HCT116 (cell line): ENCODE measurements around the gene CPNE5. TPM values are rescaled to one million over a fixed set of nuclear protein-coding genes. Genes with fewer than 3 reads are reported as not detected.

Source experiments
- ATAC-seq: fragments of 200-7000 bp; cut with Tn5 transposase; 2 replicates; pipeline ENCODE4 v1.9.1; 2020; ENCODE audit warnings: mild to moderate bottlenecking, moderate library complexity
- BruUV-seq: library from RNA; stranded (reverse); fragments of 400-500 nt; replicated peaks from 2 replicates; lab custom pipeline; 2021; lab: Mats Ljungman, UMichigan
- CTCF ChIA-PET: fragments of 300-600 bp; sonication (Branson Sonifier 250); formaldehyde crosslinking; loops from one replicate; lab custom pipeline; 2021; ENCODE audit warnings: antibody characterized with exemption; lab: Charles Lee
- POLR2A ChIA-PET: fragments of 300-600, 350-600 bp; sonication (Branson Sonifier 250); formaldehyde crosslinking; loops from one replicate; lab custom pipeline; 2021; ENCODE audit warnings: antibody characterized with exemption; lab: Charles Lee
- RAD21 ChIA-PET, 2 experiments: fragments of 300-600 bp; sonication (Branson Sonifier 250); formaldehyde crosslinking; loops; one replicate each; lab custom pipeline; 2023; ENCODE audit warnings: low total read pairs in 2 of 2; ENCODE audit not compliant: uncharacterized antibody in 2 of 2, unreplicated experiment in 2 of 2, low non-redundant PET in 1 of 2; lab: Charles Lee
- DNase-seq: peaks from one replicate; pipeline ENCODE4 v3.0.0-alpha.2; 2010; ENCODE audit warnings: low read depth, low spot score
- H2AFZ ChIP-seq: fragments of 200-600 bp; shearing (Covaris generic), sonication (generic); 2 replicates; pipeline ENCODE4 v1.6.1; 2017; ENCODE audit warnings: low read depth, mixed run types, mixed read lengths, antibody characterized with exemption, low read length; ENCODE audit not compliant: poor library complexity, severe bottlenecking
- H3K27ac ChIP-seq: 2 replicates; pipeline ENCODE4 v1.5.1; 2012; ENCODE audit warnings: low read depth, low read length
- H3K27me3 ChIP-seq: fragments of 200-600 bp; sonication (generic); 2 replicates; pipeline ENCODE4 v1.6.1; 2016; ENCODE audit warnings: mixed run types, low read length, mixed read lengths; ENCODE audit not compliant: insufficient read depth
- H3K36me3 ChIP-seq, 2 experiments: fragments of 200-500 bp in 1 of 2; fragments of 200-600 bp in 1 of 2; sonication (Bioruptor generic) in 1 of 2; sonication (generic) in 1 of 2; 2 replicates each; pipeline versions ENCODE4 v1.5.1 to v1.6.1; 2014 to 2016; ENCODE audit warnings: low read length in 2 of 2, inconsistent platforms in 1 of 2, mixed read lengths in 1 of 2, mixed run types in 1 of 2; ENCODE audit not compliant: insufficient read depth in 2 of 2, control insufficient read depth in 1 of 2
- H3K4me1 ChIP-seq, 2 experiments: fragments of 200-600 bp in 1 of 2; sonication (generic) in 1 of 2; 2 replicates each; pipeline versions ENCODE4 v1.5.1 to v1.6.1; 2012 to 2017; ENCODE audit warnings: low read length in 2 of 2, inconsistent platforms in 1 of 2, mild to moderate bottlenecking in 1 of 2, mixed read lengths in 1 of 2, mixed run types in 1 of 2, moderate library complexity in 1 of 2; ENCODE audit not compliant: insufficient read depth in 2 of 2, control insufficient read depth in 1 of 2
- H3K4me2 ChIP-seq: fragments of 200-600 bp; sonication (generic); 2 replicates; pipeline ENCODE4 v1.6.1; 2017; ENCODE audit warnings: mixed run types, low read length, mixed read lengths
- H3K4me3 ChIP-seq, 2 experiments: fragments of 200-600 bp in 1 of 2; sonication (generic) in 1 of 2; replicated peaks in 1 of 2; 2 replicates each; pipeline ENCODE4 v1.5.1; 2011 to 2016; ENCODE audit warnings: low read length in 2 of 2, control low read depth in 1 of 2, low read depth in 1 of 2, mild to moderate bottlenecking in 1 of 2, mixed read lengths in 1 of 2, mixed run types in 1 of 2
- H3K79me2 ChIP-seq: fragments of 200-600 bp; sonication (generic); 2 replicates; pipeline ENCODE4 v1.6.1; 2017; ENCODE audit warnings: mild to moderate bottlenecking, mixed run types, low read length, moderate library complexity, mixed read lengths; ENCODE audit not compliant: insufficient read depth
- H3K9ac ChIP-seq: fragments of 200-600 bp; sonication (generic); 2 replicates; pipeline ENCODE4 v1.6.1; 2016; ENCODE audit warnings: low read length, mixed read lengths
- H3K9me2 ChIP-seq: fragments of 200-600 bp; sonication (generic), shearing (Covaris generic); 2 replicates; pipeline ENCODE4 v1.6.1; 2017; ENCODE audit warnings: mixed run types, mild to moderate bottlenecking, moderate library complexity; ENCODE audit not compliant: insufficient read depth
- H3K9me3 ChIP-seq, 2 experiments: fragments of 200-500 bp in 1 of 2; fragments of 200-600 bp in 1 of 2; sonication (Bioruptor generic) in 1 of 2; sonication (generic) in 1 of 2; 2 replicates each; pipeline ENCODE4 v1.6.1; 2014 to 2017; ENCODE audit warnings: low read length in 2 of 2, mixed read lengths in 2 of 2, inconsistent platforms in 1 of 2, low read depth in 1 of 2, mild to moderate bottlenecking in 1 of 2, mixed run types in 1 of 2, moderate library complexity in 1 of 2; ENCODE audit not compliant: control insufficient read depth in 1 of 2, insufficient read depth in 1 of 2
- H4K20me1 ChIP-seq: fragments of 200-600 bp; sonication (generic), shearing (Covaris generic); 2 replicates; pipeline ENCODE4 v1.6.1; 2017; ENCODE audit warnings: mixed run types, mild to moderate bottlenecking, moderate library complexity; ENCODE audit not compliant: insufficient read depth
- CBX3 ChIP-seq: IDR thresholded peaks from 2 replicates; pipeline ENCODE4 v1.6.1; 2012; ENCODE audit warnings: low read depth
- CEBPB ChIP-seq: IDR thresholded peaks from 2 replicates; pipeline ENCODE4 v1.6.1; 2012; ENCODE audit warnings: low read depth
- EGR1 ChIP-seq: IDR thresholded peaks from 2 replicates; pipeline ENCODE4 v1.6.1; 2012; ENCODE audit warnings: low read depth
- JUND ChIP-seq: IDR thresholded peaks from 2 replicates; pipeline ENCODE4 v1.6.1; 2012
- POLR2A ChIP-seq: IDR thresholded peaks from 2 replicates; pipeline ENCODE4 v1.7.0; 2011; ENCODE audit warnings: borderline replicate concordance; ENCODE audit not compliant: insufficient read depth, insufficient read length; ENCODE audit errors: extremely low read depth
- POLR2AphosphoS5 ChIP-seq: IDR thresholded peaks from 2 replicates; pipeline ENCODE4 v1.6.1; 2011; ENCODE audit warnings: mild to moderate bottlenecking, low read depth, low read length, moderate library complexity
- RAD21 ChIP-seq: IDR thresholded peaks from 2 replicates; pipeline ENCODE4 v1.6.1; 2012; ENCODE audit warnings: low read depth, mild to moderate bottlenecking
- SIN3A ChIP-seq: IDR thresholded peaks from 2 replicates; pipeline ENCODE4 v1.6.1; 2012; ENCODE audit warnings: low read depth
- SP1 ChIP-seq: IDR thresholded peaks from 2 replicates; pipeline ENCODE4 v1.6.1; 2012; ENCODE audit warnings: low read depth
- intact Hi-C: fragments of 100-400 bp; cut with micrococcal nuclease; formaldehyde crosslinking; loops from 2 replicates; pipeline ENCODE4 v1.10.0; 2022
- total RNA-seq: library from RNA; stranded (reverse); gene quantifications from one replicate; pipeline ENCODE4 v1.2.1, GENCODE V29; 2021; ENCODE audit not compliant: unreplicated experiment
- TF ChIP-seq, protein P1 (sequence below): IDR thresholded peaks from 2 replicates; pipeline ENCODE4 v1.6.1; 2011; ENCODE audit warnings: mild to moderate bottlenecking, low read length, moderate library complexity; ENCODE audit not compliant: insufficient replicate concordance; ENCODE audit errors: extremely low read depth
- TF ChIP-seq, protein P2 (sequence below): IDR thresholded peaks from 2 replicates; pipeline ENCODE4 v1.6.1; 2012
- TF ChIP-seq, protein P3 (sequence below): IDR thresholded peaks from 2 replicates; pipeline ENCODE4 v1.6.1; 2012; ENCODE audit warnings: low read depth
- TF ChIP-seq, protein P4 (sequence below): IDR thresholded peaks from 2 replicates; pipeline ENCODE4 v1.6.1; 2012
- TF ChIP-seq, protein P5 (sequence below), 3 experiments: fragments of 200-600 bp in 1 of 3; sonication (generic) in 1 of 3; IDR thresholded peaks in 2 of 3; conservative IDR thresholded peaks in 1 of 3; 2 replicates each; pipeline ENCODE4 v1.5.1; 2012 to 2017; ENCODE audit warnings: low read depth in 2 of 3, low read length in 2 of 3, antibody characterized with exemption in 1 of 3, borderline replicate concordance in 1 of 3, control low read depth in 1 of 3, mild to moderate bottlenecking in 1 of 3, mixed read lengths in 1 of 3, mixed run types in 1 of 3, moderate library complexity in 1 of 3; ENCODE audit not compliant: insufficient read depth in 1 of 3

CPNE5 gene
- total RNA-seq, 1 experiment from 2014 or later, result not detected

DNA sequence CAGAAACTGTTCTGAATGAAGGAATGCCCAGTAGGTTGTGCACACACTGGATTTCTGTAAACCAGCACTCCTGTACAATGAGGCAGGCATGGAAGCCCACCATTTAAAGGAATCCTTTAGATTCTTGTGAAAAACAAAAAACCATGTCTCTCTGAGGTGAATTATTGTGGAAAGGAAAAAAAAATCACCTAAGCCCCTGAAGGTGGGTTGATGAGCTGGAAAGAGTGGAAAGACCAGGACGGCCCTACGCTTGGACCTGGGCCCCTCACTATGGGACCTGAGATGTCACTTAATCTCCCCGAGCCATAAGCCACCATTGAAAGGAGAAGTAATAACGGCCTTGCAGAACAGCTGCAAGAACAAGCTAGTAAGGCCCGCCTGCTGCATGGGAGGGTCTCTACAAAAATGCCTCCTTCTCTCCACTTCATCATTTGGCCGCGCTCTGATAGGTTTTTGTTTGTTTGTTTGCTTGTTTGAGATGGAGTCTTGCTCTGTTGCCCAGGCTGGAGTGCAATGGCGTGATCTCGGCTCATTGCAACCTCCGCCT, 72.8 kb downstream of the CPNE5 start:
- RAD21 ChIA-PET, result interaction anchor here (0.7 to 2.6 kb wide), 4 partner anchors 16 to 252 kb away, joined by 3 to 18 read pairs (median 7); no protein-coding TSS in a partner anchor
- Histone ChIP-seq H2AFZ (no peak overlapping the region), H3K9ac (no peak overlapping the region), H3K27me3 (no peaks in the 10 kb centered on the region), H3K4me2 (no peak overlapping the region), H3K4me1 (peaks cover 0 to 10% of the 10 kb centered on the region in 2 experiments; a peak in 2 of 4 replicates), H4K20me1 (no peaks in the 10 kb centered on the region), H3K36me3 (no peaks in the 10 kb centered on the region), H3K4me3 (no peak overlapping the region), H3K79me2 (no peaks in the 10 kb centered on the region), H3K9me2 (no peaks in the 10 kb centered on the region), H3K27ac (no peak overlapping the region), H3K9me3 (no peaks in the 10 kb centered on the region)
- CTCF ChIA-PET, result interaction anchor here (0.8 to 4.5 kb wide), 11 partner anchors 10 to 443 kb away, joined by 3 to 71 read pairs (median 10); partner anchors contain the start of genes C6orf89 and PPIL1
- POLR2A ChIA-PET, result interaction anchor here (1.3 kb wide), 1 partner anchor 252 kb away, joined by 4 read pairs; no protein-coding TSS in a partner anchor
- no TSS peak for BruUV-seq
- DNase-seq, result no peak
- no peak for TF ChIP-seq RAD21
- TF ChIP-seq, protein P1, sequence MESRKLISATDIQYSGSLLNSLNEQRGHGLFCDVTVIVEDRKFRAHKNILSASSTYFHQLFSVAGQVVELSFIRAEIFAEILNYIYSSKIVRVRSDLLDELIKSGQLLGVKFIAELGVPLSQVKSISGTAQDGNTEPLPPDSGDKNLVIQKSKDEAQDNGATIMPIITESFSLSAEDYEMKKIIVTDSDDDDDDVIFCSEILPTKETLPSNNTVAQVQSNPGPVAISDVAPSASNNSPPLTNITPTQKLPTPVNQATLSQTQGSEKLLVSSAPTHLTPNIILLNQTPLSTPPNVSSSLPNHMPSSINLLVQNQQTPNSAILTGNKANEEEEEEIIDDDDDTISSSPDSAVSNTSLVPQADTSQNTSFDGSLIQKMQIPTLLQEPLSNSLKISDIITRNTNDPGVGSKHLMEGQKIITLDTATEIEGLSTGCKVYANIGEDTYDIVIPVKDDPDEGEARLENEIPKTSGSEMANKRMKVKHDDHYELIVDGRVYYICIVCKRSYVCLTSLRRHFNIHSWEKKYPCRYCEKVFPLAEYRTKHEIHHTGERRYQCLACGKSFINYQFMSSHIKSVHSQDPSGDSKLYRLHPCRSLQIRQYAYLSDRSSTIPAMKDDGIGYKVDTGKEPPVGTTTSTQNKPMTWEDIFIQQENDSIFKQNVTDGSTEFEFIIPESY, result no peak
- TF ChIP-seq EGR1, result no peak
- TF ChIP-seq, protein P2, sequence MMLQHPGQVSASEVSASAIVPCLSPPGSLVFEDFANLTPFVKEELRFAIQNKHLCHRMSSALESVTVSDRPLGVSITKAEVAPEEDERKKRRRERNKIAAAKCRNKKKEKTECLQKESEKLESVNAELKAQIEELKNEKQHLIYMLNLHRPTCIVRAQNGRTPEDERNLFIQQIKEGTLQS, result no peak
- no peak for TF ChIP-seq CBX3
- TF ChIP-seq JUND, result no peak
- TF ChIP-seq, protein P3, sequence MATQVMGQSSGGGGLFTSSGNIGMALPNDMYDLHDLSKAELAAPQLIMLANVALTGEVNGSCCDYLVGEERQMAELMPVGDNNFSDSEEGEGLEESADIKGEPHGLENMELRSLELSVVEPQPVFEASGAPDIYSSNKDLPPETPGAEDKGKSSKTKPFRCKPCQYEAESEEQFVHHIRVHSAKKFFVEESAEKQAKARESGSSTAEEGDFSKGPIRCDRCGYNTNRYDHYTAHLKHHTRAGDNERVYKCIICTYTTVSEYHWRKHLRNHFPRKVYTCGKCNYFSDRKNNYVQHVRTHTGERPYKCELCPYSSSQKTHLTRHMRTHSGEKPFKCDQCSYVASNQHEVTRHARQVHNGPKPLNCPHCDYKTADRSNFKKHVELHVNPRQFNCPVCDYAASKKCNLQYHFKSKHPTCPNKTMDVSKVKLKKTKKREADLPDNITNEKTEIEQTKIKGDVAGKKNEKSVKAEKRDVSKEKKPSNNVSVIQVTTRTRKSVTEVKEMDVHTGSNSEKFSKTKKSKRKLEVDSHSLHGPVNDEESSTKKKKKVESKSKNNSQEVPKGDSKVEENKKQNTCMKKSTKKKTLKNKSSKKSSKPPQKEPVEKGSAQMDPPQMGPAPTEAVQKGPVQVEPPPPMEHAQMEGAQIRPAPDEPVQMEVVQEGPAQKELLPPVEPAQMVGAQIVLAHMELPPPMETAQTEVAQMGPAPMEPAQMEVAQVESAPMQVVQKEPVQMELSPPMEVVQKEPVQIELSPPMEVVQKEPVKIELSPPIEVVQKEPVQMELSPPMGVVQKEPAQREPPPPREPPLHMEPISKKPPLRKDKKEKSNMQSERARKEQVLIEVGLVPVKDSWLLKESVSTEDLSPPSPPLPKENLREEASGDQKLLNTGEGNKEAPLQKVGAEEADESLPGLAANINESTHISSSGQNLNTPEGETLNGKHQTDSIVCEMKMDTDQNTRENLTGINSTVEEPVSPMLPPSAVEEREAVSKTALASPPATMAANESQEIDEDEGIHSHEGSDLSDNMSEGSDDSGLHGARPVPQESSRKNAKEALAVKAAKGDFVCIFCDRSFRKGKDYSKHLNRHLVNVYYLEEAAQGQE, result no peak
- no peak for TF ChIP-seq POLR2A
- TF ChIP-seq, protein P4, sequence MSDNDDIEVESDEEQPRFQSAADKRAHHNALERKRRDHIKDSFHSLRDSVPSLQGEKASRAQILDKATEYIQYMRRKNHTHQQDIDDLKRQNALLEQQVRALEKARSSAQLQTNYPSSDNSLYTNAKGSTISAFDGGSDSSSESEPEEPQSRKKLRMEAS, result no peak
- TF ChIP-seq POLR2AphosphoS5, result no peak
- TF ChIP-seq, protein P5, sequence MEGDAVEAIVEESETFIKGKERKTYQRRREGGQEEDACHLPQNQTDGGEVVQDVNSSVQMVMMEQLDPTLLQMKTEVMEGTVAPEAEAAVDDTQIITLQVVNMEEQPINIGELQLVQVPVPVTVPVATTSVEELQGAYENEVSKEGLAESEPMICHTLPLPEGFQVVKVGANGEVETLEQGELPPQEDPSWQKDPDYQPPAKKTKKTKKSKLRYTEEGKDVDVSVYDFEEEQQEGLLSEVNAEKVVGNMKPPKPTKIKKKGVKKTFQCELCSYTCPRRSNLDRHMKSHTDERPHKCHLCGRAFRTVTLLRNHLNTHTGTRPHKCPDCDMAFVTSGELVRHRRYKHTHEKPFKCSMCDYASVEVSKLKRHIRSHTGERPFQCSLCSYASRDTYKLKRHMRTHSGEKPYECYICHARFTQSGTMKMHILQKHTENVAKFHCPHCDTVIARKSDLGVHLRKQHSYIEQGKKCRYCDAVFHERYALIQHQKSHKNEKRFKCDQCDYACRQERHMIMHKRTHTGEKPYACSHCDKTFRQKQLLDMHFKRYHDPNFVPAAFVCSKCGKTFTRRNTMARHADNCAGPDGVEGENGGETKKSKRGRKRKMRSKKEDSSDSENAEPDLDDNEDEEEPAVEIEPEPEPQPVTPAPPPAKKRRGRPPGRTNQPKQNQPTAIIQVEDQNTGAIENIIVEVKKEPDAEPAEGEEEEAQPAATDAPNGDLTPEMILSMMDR (IDR thresholded peaks at IDR 0.05 in 2 of 3, conservative IDR thresholded peaks at IDR 0.05 in 1 of 3; ENCODE audit: borderline replicate concordance in 1 of 3, insufficient read depth in 1 of 3, low read depth in 2 of 3, low read length in 2 of 3), result no peak
- no peak for TF ChIP-seq CEBPB
- TF ChIP-seq SP1, result no peak
- TF ChIP-seq SIN3A, result no peak
- no peak for ATAC-seq
- intact Hi-C loops, result loop anchor here (1.0 to 5.0 kb wide), 5 partner anchors 84 to 442 kb away; partner anchors contain the start of gene PPIL1
